Measurements from ENCODE around the gene E2F4. TPM values are rescaled to one million over a fixed set of nuclear protein-coding genes. Genes with fewer than 3 reads are reported as not detected.

E2F4 gene
- total and polyA plus RNA-seq, 9 of the 15 experiments (the other 6 are each of a cell fraction or from before 2014, with no cell fraction given): 9.7 to 139 (median 106) TPM

DNA sequence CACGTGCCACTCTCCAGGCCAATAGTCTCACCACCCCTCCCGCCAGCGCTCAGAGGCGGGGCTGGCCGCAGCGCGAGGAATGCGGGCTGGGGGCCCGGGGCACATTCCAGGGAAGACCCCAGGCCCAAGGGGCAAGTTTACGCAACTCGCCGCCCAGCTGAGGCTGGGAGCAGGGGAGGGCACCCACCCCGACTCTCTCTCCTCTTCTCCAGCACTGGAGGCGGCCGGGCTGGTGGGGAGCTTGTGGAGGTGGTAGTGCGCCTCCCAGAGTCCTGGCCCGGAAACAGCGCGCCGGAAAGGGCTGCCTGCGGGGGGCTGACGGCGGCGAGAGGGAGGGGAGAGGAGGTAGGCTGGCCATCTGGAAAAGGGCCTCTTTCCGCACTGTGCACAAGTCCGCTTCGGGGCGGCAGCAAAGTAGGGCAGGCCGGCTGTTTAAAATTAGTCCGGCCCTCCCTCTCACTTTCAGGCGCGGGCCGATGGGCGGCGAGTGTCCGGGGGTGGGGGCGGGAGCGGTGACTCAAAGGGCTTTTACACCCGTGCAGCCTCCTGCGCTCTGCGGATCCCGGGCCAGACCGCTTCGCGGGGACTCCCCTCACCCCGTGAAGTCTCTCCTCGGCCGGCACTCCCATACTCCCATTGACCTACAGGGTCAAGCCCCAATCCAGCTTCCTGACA lies 54.3 kb downstream of the E2F4 start (continued):
- 0 out of 2 replicates have a peak, but pooled peaks have one; percentile 43 for TF ChIP-seq ZHX1 (conservative IDR thresholded peaks at IDR 0.05; ENCODE audit: low read length)
- TF ChIP-seq ZNF140 (CRISPR knock-in tag; IDR thresholded peaks at IDR 0.05): no peak
- TF ChIP-seq, protein P1, sequence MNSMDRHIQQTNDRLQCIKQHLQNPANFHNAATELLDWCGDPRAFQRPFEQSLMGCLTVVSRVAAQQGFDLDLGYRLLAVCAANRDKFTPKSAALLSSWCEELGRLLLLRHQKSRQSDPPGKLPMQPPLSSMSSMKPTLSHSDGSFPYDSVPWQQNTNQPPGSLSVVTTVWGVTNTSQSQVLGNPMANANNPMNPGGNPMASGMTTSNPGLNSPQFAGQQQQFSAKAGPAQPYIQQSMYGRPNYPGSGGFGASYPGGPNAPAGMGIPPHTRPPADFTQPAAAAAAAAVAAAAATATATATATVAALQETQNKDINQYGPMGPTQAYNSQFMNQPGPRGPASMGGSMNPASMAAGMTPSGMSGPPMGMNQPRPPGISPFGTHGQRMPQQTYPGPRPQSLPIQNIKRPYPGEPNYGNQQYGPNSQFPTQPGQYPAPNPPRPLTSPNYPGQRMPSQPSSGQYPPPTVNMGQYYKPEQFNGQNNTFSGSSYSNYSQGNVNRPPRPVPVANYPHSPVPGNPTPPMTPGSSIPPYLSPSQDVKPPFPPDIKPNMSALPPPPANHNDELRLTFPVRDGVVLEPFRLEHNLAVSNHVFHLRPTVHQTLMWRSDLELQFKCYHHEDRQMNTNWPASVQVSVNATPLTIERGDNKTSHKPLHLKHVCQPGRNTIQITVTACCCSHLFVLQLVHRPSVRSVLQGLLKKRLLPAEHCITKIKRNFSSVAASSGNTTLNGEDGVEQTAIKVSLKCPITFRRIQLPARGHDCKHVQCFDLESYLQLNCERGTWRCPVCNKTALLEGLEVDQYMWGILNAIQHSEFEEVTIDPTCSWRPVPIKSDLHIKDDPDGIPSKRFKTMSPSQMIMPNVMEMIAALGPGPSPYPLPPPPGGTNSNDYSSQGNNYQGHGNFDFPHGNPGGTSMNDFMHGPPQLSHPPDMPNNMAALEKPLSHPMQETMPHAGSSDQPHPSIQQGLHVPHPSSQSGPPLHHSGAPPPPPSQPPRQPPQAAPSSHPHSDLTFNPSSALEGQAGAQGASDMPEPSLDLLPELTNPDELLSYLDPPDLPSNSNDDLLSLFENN (IDR thresholded peaks at IDR 0.05; ENCODE audit: low read depth in 2 of 2, low read length in 2 of 2): no peak
- peak; percentile 71 for TF ChIP-seq ATF3 (IDR thresholded peaks at IDR 0.05)
- no peak for TF ChIP-seq ATF3 (CRISPR knock-in tag; conservative IDR thresholded peaks at IDR 0.05)
- peak; percentile 2; the same call in 1 of the 2 replicates for TF ChIP-seq CBFA2T2 (conservative IDR thresholded peaks at IDR 0.05)
- TF ChIP-seq U2AF1 (optimal IDR thresholded peaks at IDR 0.05; ENCODE audit: low read depth, low read length): no peak
- TF ChIP-seq POLR3G (IDR thresholded peaks at IDR 0.05; ENCODE audit: extremely low read depth, insufficient read length, insufficient replicate concordance): no peak
- TF ChIP-seq NRF1 (conservative IDR thresholded peaks at IDR 0.05 in 1 of 2, IDR thresholded peaks at IDR 0.05 in 1 of 2): peak in 1 of 2 experiments; percentile 47; a peak in 2 of 4 replicates
- TF ChIP-seq EP400 (IDR thresholded peaks at IDR 0.05): peak; percentile 88
- 0 out of 4 replicates have a peak, but pooled peaks of 1 of the 2 experiments have one; percentile 16 for TF ChIP-seq TRIM24 (IDR thresholded peaks at IDR 0.05)
- no peak for TF ChIP-seq TARDBP (IDR thresholded peaks at IDR 0.05)
- peak; percentile 28; the same call in 1 of the 2 replicates for TF ChIP-seq TEAD4 (IDR thresholded peaks at IDR 0.05; ENCODE audit: low read length)
- peak; percentile 91 for TF ChIP-seq TEAD4 (CRISPR knock-in tag; IDR thresholded peaks at IDR 0.05; ENCODE audit: borderline replicate concordance)
- TF ChIP-seq, protein P2, sequence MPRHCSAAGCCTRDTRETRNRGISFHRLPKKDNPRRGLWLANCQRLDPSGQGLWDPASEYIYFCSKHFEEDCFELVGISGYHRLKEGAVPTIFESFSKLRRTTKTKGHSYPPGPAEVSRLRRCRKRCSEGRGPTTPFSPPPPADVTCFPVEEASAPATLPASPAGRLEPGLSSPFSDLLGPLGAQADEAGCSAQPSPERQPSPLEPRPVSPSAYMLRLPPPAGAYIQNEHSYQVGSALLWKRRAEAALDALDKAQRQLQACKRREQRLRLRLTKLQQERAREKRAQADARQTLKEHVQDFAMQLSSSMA (CRISPR knock-in tag; IDR thresholded peaks at IDR 0.05): no peak
- TF ChIP-seq RB1 (IDR thresholded peaks at IDR 0.05; ENCODE audit: low read depth): peak; percentile 71; the same call in 1 of the 2 replicates
- TF ChIP-seq ZNF717 (CRISPR knock-in tag; IDR thresholded peaks at IDR 0.05): no peak
- no peak for TF ChIP-seq POLR2AphosphoS2 (IDR thresholded peaks at IDR 0.05; ENCODE audit: low read length)
- peak in 1 of 2 experiments; percentile 98; a peak in 2 of 4 replicates for TF ChIP-seq TEAD1 (CRISPR knock-in tag; IDR thresholded peaks at IDR 0.05)
- no peak for TF ChIP-seq ZC3H4 (CRISPR knock-in tag; IDR thresholded peaks at IDR 0.05; ENCODE audit: borderline replicate concordance)
